Transverse colon (tissue), 4 donors: ENCODE measurements around the gene KLF17. TPM values are rescaled to one million over a fixed set of nuclear protein-coding genes. Genes with fewer than 3 reads are reported as not detected.

Experiments used
- DNase-seq: peaks from one replicate; pipeline ENCODE4 v3.0.0-alpha.2; 2019
- H3K27ac ChIP-seq, 4 donors: fragments of 200-600 bp; sonication (generic); 2 replicates each; pipeline ENCODE4 v1.5.1; 2016 to 2018; ENCODE audit warnings: inconsistent platforms in 4 of 4
- H3K27me3 ChIP-seq: fragments of 200-600 bp; sonication (generic); 2 replicates; pipeline ENCODE4 v1.5.1; 2017; ENCODE audit warnings: inconsistent platforms
- H3K36me3 ChIP-seq, 4 donors: fragments of 200-600 bp; sonication (generic); 2 replicates each; pipeline ENCODE4 v1.5.1; 2017 to 2019; ENCODE audit warnings: inconsistent platforms in 4 of 4
- H3K4me1 ChIP-seq, 4 donors: fragments of 200-600 bp; sonication (generic); 2 replicates each; pipeline ENCODE4 v1.5.1; 2017 to 2020; ENCODE audit warnings: inconsistent platforms in 4 of 4
- H3K4me3 ChIP-seq, 4 donors: fragments of 200-600 bp; sonication (generic); 1 replicate in 1 of 4; 2 replicates in 3 of 4; pipeline versions ENCODE4 v1.5.1 to v1.6.1; 2017 to 2019; ENCODE audit warnings: inconsistent platforms in 4 of 4
- H3K9me3 ChIP-seq, 2 donors: fragments of 200-600 bp; sonication (generic); 2 replicates each; pipeline ENCODE4 v1.5.1; 2017 to 2019; ENCODE audit warnings: inconsistent platforms in 2 of 2
- EP300 ChIP-seq: sonication (generic); formaldehyde crosslinking; IDR thresholded peaks from one replicate; pipeline ENCODE4 v1.6.1; 2017; ENCODE audit warnings: antibody characterized with exemption, low read depth
- POLR2A ChIP-seq: fragments of 450-650 bp; IDR thresholded peaks from one replicate; pipeline ENCODE4 v1.6.1; 2016; ENCODE audit warnings: antibody characterized with exemption, mild to moderate bottlenecking, moderate library complexity
- POLR2AphosphoS5 ChIP-seq, 3 donors: sonication (generic); formaldehyde crosslinking; IDR thresholded peaks; one replicate each; pipeline ENCODE4 v1.6.1; 2016; ENCODE audit warnings: antibody characterized with exemption in 3 of 3
- WGBS, 2 donors: methylation state at CpG; one replicate each; pipeline ENCODE4 v1.1.5; 2018; ENCODE audit warnings: low coverage in 1 of 2; 5-methylcytosine and 5-hydroxymethylcytosine counted together
- in situ Hi-C, 4 donors: fragments of 200-750 bp; cut with MboI; loops; one replicate each; pipeline versions ENCODE4 v1.15.0 to v1.15.1; 2017; ENCODE audit warnings: low sequenced_read_pairs in 3 of 4, low pct_ligation_motif_present in 1 of 4, low pct_unique_long_range_greater_than_20kb in 1 of 4
- intact Hi-C: fragments of 100-400 bp; cut with DNase I; formaldehyde crosslinking; loops from one replicate; pipeline ENCODE4 v1.15.1; 2023; ENCODE audit warnings: low total_unique reads
- total RNA-seq, 4 donors: library from RNA; depleted of rRNA; stranded (reverse); fragments of >200 nt; gene quantifications; one replicate each; pipeline ENCODE4 v1.1.0, GENCODE V29; 2016
- TF ChIP-seq, protein P1 (sequence below), 5 experiments: fragments of 200-600 bp in 3 of 5; fragments of 450-650 bp in 2 of 5; sonication (generic) in 3 of 5; IDR thresholded peaks; 1 replicate in 2 of 5; 2 replicates in 3 of 5; pipeline ENCODE4 v1.5.1; 2016 to 2017; ENCODE audit warnings: antibody characterized with exemption in 5 of 5, inconsistent platforms in 3 of 5, mild to moderate bottlenecking in 2 of 5, moderate library complexity in 1 of 5

Gene KLF17
- total RNA-seq, 4 donors from 2014 or later = not detected

- in situ Hi-C loops = no loop called here
- WGBS, 2 donors = 90% methylated on average over 1 of the region's 1 CpG; no CpG with 5 or more reads in 1 of the 2 donors
- TF ChIP-seq POLR2A = no peak
- TF ChIP-seq, protein P1, sequence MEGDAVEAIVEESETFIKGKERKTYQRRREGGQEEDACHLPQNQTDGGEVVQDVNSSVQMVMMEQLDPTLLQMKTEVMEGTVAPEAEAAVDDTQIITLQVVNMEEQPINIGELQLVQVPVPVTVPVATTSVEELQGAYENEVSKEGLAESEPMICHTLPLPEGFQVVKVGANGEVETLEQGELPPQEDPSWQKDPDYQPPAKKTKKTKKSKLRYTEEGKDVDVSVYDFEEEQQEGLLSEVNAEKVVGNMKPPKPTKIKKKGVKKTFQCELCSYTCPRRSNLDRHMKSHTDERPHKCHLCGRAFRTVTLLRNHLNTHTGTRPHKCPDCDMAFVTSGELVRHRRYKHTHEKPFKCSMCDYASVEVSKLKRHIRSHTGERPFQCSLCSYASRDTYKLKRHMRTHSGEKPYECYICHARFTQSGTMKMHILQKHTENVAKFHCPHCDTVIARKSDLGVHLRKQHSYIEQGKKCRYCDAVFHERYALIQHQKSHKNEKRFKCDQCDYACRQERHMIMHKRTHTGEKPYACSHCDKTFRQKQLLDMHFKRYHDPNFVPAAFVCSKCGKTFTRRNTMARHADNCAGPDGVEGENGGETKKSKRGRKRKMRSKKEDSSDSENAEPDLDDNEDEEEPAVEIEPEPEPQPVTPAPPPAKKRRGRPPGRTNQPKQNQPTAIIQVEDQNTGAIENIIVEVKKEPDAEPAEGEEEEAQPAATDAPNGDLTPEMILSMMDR (IDR thresholded peaks at IDR 0.05) = no peak
Observed at GRCh38 chr1:44141531-44141930, 22.9 kb downstream of the KLF17 start, which contains the start of gene KLF18. Gene KLF18, minus strand, starts transcription at chr1:44141631. Its CDS starts 0 bp downstream, at chr1:44141631.

GRCh38 chr1:44144962-44145756, 26.5 kb downstream of the KLF17 start:
- H3K4me3 ChIP-seq = no peak overlapping the region
- in situ Hi-C loops (no loop called here), intact Hi-C loops (no loop called here)
- H3K27ac ChIP-seq = no peak overlapping the region
- no peak for DNase-seq
- TF ChIP-seq, protein P1 (IDR thresholded peaks at IDR 0.05) = no peak
- TF ChIP-seq POLR2AphosphoS5 (IDR thresholded peaks at IDR 0.05) = no peak
- no peak for TF ChIP-seq EP300
- no peak for TF ChIP-seq POLR2A
- H3K36me3 ChIP-seq = no peaks in the 10 kb centered on the region
- H3K9me3 ChIP-seq = peaks cover 22 to 23% of the 10 kb centered on the region in 2 donors
- 95 to 100% methylated on average over 2 of the region's 2 CpGs for WGBS, 2 donors
- no peaks in the 10 kb centered on the region for H3K27me3 ChIP-seq
- H3K4me1 ChIP-seq = no peaks in the 10 kb centered on the region

More at GRCh38 chr1:44141531-44141930, 22.9 kb downstream of the KLF17 start, which contains the start of gene KLF18:
- H3K36me3 ChIP-seq = no peaks in the 10 kb centered on the region
- intact Hi-C loops = no loop called here
- no peaks in the 10 kb centered on the region for H3K4me1 ChIP-seq
- H3K27ac ChIP-seq = no peak within 1 kb of the TSS
- H3K27me3 ChIP-seq = peaks cover 2% of the 10 kb centered on the region
- no peak for DNase-seq
- H3K9me3 ChIP-seq = peaks cover 22 to 23% of the 10 kb centered on the region in 2 donors
- H3K4me3 ChIP-seq = no peak within 1 kb of the TSS

- Histone ChIP-seq H3K27ac (no peak overlapping the region), H3K9me3 (peaks cover 22 to 23% of the 10 kb centered on the region in 2 donors), H3K36me3 (no peaks in the 10 kb centered on the region), H3K4me1 (no peaks in the 10 kb centered on the region), H3K4me3 (no peak overlapping the region), H3K27me3 (no peaks in the 10 kb centered on the region)
- DNase-seq = no peak
- in situ Hi-C loops (no loop called here), intact Hi-C loops (no loop called here)
- 88 to 91% methylated on average over 9 to 28 of the region's 28 CpGs for WGBS, 2 donors
- no peak for TF ChIP-seq POLR2A
- no peak for TF ChIP-seq EP300
- TF ChIP-seq, protein P1 (IDR thresholded peaks at IDR 0.05) = no peak
- TF ChIP-seq POLR2AphosphoS5 (IDR thresholded peaks at IDR 0.05) = no peak
Observed at GRCh38 chr1:44146536-44147361, 28.1 kb downstream of the KLF17 start.

- in situ Hi-C loops = no loop called here
- Histone ChIP-seq H3K36me3 (no peaks in the 10 kb centered on the region), H3K4me3 (no peak overlapping the region)
Observed at GRCh38 chr1:44147582-44147981, 29.0 kb downstream of the KLF17 start.

More at GRCh38 chr1:44147582-44147981, 29.0 kb downstream of the KLF17 start:
- H3K9me3 ChIP-seq = peaks cover 22 to 23% of the 10 kb centered on the region in 2 donors
- no peak overlapping the region for H3K27ac ChIP-seq
- no peak for DNase-seq
- intact Hi-C loops = no loop called here
- TF ChIP-seq POLR2AphosphoS5 (IDR thresholded peaks at IDR 0.05) (no peak), POLR2A (no peak), EP300 (no peak)
- TF ChIP-seq, protein P1 (IDR thresholded peaks at IDR 0.05) = no peak
- H3K27me3 ChIP-seq = peaks cover 5% of the 10 kb centered on the region
- H3K4me1 ChIP-seq = no peaks in the 10 kb centered on the region
- WGBS, 2 donors = 85 to 91% methylated on average over 3 of the region's 3 CpGs
